Measurements from ENCODE around the gene NDUFS8.

DNA sequence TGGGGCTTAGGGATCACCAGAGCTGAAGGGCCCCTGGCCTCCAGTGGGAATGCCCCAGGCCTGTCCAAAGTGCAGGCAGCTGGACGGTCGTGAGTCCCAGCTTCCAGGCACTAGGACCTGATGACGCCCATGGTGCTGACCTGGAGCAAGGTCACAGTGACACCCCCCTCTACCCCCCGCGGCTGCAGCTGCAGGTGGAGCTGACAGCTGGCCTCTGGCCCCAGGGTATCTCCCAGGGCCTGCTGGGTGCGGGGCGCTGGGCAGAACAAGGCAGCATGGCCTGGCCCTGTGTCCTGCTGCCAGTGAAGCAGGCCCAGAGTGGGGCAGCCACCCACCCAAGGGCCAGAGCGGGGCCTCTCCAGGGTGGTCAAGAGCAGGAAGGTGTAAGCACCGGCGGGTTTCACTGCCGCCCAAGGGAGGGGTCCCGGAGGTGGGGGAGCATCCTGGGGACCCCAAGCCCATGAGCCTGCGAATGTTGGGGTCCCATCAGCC is 7.8 kb downstream of the NDUFS8 start:
- TF ChIP-seq CTCF (IDR thresholded peaks at IDR 0.05; ENCODE audit: insufficient read depth, low read length), result no peak
- TF ChIP-seq, protein P1, sequence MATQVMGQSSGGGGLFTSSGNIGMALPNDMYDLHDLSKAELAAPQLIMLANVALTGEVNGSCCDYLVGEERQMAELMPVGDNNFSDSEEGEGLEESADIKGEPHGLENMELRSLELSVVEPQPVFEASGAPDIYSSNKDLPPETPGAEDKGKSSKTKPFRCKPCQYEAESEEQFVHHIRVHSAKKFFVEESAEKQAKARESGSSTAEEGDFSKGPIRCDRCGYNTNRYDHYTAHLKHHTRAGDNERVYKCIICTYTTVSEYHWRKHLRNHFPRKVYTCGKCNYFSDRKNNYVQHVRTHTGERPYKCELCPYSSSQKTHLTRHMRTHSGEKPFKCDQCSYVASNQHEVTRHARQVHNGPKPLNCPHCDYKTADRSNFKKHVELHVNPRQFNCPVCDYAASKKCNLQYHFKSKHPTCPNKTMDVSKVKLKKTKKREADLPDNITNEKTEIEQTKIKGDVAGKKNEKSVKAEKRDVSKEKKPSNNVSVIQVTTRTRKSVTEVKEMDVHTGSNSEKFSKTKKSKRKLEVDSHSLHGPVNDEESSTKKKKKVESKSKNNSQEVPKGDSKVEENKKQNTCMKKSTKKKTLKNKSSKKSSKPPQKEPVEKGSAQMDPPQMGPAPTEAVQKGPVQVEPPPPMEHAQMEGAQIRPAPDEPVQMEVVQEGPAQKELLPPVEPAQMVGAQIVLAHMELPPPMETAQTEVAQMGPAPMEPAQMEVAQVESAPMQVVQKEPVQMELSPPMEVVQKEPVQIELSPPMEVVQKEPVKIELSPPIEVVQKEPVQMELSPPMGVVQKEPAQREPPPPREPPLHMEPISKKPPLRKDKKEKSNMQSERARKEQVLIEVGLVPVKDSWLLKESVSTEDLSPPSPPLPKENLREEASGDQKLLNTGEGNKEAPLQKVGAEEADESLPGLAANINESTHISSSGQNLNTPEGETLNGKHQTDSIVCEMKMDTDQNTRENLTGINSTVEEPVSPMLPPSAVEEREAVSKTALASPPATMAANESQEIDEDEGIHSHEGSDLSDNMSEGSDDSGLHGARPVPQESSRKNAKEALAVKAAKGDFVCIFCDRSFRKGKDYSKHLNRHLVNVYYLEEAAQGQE (IDR thresholded peaks at IDR 0.05; ENCODE audit: insufficient replicate concordance, low read depth), result no peak
- TF ChIP-seq POLR2AphosphoS5 (IDR thresholded peaks at IDR 0.05; ENCODE audit: low read depth), result no peak

Measured in HL-60 (cell line).